ENCODE results near the gene TXNDC2. TPM values are rescaled to one million over a fixed set of nuclear protein-coding genes. Genes with fewer than 3 reads are reported as not detected.
A peak's percentile ranks its signal among the peaks of the same experiment; 100 is the strongest.

TXNDC2 gene
- total and polyA plus RNA-seq, 9 of the 15 experiments (the other 6 are each of a cell fraction or from before 2014, with no cell fraction given) = 1.2 to 4.9 (median 2.3) TPM

DNA sequence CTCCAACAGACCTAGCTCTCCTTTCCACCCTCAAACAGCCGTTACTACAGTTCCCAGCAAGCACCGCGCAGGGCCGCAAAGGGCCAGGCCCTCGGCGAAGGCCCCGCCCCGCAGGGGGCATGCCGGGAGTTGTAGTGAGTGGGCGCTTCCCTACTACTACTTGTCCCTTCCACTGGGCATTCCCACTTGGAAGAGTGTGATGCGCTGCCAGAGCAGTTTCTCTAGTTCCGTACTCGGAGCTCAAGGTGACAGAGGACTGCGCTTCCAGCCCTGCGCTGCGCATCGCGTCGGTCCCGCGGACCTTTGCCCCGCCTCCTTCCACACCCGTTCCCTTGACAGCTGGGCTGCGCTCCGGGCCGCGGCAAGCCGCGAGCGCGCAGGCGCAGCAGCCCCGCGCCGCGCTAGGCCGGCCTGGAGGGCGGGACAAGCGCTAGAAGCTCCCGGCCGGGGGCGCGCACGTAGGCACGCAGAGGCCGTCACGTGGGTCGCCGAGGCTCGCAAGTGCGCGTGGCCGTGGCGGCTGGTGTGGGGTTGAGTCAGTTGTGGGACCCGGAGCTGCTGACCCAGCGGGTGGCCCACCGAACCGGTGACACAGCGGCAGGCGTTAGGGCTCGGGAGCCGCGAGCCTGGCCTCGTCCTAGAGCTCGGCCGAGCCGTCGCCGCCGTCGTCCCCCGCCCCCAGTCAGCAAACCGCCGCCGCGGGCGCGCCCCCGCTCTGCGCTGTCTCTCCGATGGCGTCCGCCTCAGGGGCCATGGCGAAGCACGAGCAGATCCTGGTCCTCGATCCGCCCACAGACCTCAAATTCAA is 28.0 kb downstream of the TXNDC2 start, which contains the start of gene VAPA (continued):
- TF ChIP-seq, protein P1, sequence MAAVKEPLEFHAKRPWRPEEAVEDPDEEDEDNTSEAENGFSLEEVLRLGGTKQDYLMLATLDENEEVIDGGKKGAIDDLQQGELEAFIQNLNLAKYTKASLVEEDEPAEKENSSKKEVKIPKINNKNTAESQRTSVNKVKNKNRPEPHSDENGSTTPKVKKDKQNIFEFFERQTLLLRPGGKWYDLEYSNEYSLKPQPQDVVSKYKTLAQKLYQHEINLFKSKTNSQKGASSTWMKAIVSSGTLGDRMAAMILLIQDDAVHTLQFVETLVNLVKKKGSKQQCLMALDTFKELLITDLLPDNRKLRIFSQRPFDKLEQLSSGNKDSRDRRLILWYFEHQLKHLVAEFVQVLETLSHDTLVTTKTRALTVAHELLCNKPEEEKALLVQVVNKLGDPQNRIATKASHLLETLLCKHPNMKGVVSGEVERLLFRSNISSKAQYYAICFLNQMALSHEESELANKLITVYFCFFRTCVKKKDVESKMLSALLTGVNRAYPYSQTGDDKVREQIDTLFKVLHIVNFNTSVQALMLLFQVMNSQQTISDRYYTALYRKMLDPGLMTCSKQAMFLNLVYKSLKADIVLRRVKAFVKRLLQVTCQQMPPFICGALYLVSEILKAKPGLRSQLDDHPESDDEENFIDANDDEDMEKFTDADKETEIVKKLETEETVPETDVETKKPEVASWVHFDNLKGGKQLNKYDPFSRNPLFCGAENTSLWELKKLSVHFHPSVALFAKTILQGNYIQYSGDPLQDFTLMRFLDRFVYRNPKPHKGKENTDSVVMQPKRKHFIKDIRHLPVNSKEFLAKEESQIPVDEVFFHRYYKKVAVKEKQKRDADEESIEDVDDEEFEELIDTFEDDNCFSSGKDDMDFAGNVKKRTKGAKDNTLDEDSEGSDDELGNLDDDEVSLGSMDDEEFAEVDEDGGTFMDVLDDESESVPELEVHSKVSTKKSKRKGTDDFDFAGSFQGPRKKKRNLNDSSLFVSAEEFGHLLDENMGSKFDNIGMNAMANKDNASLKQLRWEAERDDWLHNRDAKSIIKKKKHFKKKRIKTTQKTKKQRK (IDR thresholded peaks at IDR 0.05; ENCODE audit: borderline replicate concordance, low read depth, low read length) = no peak
- TF ChIP-seq ADNP (tag; IDR thresholded peaks at IDR 0.05) = no peak
- TF ChIP-seq MYNN (IDR thresholded peaks at IDR 0.05) = peak; percentile 49; the same call in 1 of the 2 replicates
- no peak for TF ChIP-seq MYNN (CRISPR knock-in tag; IDR thresholded peaks at IDR 0.05)
- peak in 1 of 2 experiments; percentile 65; a peak in 2 of 4 replicates for TF ChIP-seq KDM4B (IDR thresholded peaks at IDR 0.05; ENCODE audit: borderline replicate concordance in 2 of 2, low read depth in 1 of 2)
- TF ChIP-seq ZNF253 (CRISPR knock-in tag; conservative IDR thresholded peaks at IDR 0.05) = no peak
- TF ChIP-seq ELF4 (CRISPR knock-in tag; IDR thresholded peaks at IDR 0.05) = peak; percentile 86
- TF ChIP-seq, protein P2, sequence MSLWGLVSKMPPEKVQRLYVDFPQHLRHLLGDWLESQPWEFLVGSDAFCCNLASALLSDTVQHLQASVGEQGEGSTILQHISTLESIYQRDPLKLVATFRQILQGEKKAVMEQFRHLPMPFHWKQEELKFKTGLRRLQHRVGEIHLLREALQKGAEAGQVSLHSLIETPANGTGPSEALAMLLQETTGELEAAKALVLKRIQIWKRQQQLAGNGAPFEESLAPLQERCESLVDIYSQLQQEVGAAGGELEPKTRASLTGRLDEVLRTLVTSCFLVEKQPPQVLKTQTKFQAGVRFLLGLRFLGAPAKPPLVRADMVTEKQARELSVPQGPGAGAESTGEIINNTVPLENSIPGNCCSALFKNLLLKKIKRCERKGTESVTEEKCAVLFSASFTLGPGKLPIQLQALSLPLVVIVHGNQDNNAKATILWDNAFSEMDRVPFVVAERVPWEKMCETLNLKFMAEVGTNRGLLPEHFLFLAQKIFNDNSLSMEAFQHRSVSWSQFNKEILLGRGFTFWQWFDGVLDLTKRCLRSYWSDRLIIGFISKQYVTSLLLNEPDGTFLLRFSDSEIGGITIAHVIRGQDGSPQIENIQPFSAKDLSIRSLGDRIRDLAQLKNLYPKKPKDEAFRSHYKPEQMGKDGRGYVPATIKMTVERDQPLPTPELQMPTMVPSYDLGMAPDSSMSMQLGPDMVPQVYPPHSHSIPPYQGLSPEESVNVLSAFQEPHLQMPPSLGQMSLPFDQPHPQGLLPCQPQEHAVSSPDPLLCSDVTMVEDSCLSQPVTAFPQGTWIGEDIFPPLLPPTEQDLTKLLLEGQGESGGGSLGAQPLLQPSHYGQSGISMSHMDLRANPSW (CRISPR knock-in tag; IDR thresholded peaks at IDR 0.05) = no peak
- peak; percentile 85 for TF ChIP-seq ZSCAN32 (CRISPR knock-in tag; IDR thresholded peaks at IDR 0.05)
- peak; percentile 74 for TF ChIP-seq ESRRA (IDR thresholded peaks at IDR 0.05; ENCODE audit: borderline replicate concordance, low read depth)
- no peak for TF ChIP-seq HNRNPH1 (optimal IDR thresholded peaks at IDR 0.05; ENCODE audit: low read depth, low read length)
- TF ChIP-seq C11orf30 (IDR thresholded peaks at IDR 0.05; ENCODE audit: low read depth) = no peak
- TF ChIP-seq COPS2 (conservative IDR thresholded peaks at IDR 0.05) = no peak
- TF ChIP-seq ZNF583 (CRISPR knock-in tag; IDR thresholded peaks at IDR 0.05) = peak; percentile 65; the same call in 1 of the 2 replicates
- TF ChIP-seq, protein P3, sequence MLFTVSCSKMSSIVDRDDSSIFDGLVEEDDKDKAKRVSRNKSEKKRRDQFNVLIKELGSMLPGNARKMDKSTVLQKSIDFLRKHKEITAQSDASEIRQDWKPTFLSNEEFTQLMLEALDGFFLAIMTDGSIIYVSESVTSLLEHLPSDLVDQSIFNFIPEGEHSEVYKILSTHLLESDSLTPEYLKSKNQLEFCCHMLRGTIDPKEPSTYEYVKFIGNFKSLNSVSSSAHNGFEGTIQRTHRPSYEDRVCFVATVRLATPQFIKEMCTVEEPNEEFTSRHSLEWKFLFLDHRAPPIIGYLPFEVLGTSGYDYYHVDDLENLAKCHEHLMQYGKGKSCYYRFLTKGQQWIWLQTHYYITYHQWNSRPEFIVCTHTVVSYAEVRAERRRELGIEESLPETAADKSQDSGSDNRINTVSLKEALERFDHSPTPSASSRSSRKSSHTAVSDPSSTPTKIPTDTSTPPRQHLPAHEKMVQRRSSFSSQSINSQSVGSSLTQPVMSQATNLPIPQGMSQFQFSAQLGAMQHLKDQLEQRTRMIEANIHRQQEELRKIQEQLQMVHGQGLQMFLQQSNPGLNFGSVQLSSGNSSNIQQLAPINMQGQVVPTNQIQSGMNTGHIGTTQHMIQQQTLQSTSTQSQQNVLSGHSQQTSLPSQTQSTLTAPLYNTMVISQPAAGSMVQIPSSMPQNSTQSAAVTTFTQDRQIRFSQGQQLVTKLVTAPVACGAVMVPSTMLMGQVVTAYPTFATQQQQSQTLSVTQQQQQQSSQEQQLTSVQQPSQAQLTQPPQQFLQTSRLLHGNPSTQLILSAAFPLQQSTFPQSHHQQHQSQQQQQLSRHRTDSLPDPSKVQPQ (CRISPR knock-in tag; IDR thresholded peaks at IDR 0.05; ENCODE audit: borderline replicate concordance) = no peak
- peak; percentile 91; the same call in 1 of the 2 replicates for TF ChIP-seq POLR2AphosphoS2 (IDR thresholded peaks at IDR 0.05; ENCODE audit: low read length)
- TF ChIP-seq SRSF9 (IDR thresholded peaks at IDR 0.05; ENCODE audit: borderline replicate concordance, low read depth, low read length) = no peak
- TF ChIP-seq, protein P4, sequence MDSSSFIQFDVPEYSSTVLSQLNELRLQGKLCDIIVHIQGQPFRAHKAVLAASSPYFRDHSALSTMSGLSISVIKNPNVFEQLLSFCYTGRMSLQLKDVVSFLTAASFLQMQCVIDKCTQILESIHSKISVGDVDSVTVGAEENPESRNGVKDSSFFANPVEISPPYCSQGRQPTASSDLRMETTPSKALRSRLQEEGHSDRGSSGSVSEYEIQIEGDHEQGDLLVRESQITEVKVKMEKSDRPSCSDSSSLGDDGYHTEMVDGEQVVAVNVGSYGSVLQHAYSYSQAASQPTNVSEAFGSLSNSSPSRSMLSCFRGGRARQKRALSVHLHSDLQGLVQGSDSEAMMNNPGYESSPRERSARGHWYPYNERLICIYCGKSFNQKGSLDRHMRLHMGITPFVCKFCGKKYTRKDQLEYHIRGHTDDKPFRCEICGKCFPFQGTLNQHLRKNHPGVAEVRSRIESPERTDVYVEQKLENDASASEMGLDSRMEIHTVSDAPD (CRISPR knock-in tag; IDR thresholded peaks at IDR 0.05) = no peak; the same call in 1 of the 2 replicates

Measured in K562 (cell line).